Upper lobe of left lung (tissue), 6 donors: ENCODE data around the gene OR52B6. TPM values are rescaled to one million over a fixed set of nuclear protein-coding genes. Genes with fewer than 3 reads are reported as not detected.

ENCODE experiments used
- ATAC-seq, 2 donors: fragments of 200-7000 bp; cut with Tn5 transposase; one replicate each; pipeline ENCODE4 v1.9.1; 2022; ENCODE audit warnings: mild to moderate bottlenecking in 2 of 2, moderate library complexity in 2 of 2; ENCODE audit not compliant: low FRiP score in 2 of 2
- DNase-seq, 2 donors: peaks; one replicate each; pipeline ENCODE4 v3.0.0-alpha.2; 2019 to 2020
- H3K27ac ChIP-seq, 4 donors: fragments of 200-600 bp; sonication (generic); one replicate each; pipeline ENCODE4 v1.5.1; 2016 to 2019
- H3K27me3 ChIP-seq, 4 donors: fragments of 200-600 bp; sonication (generic); one replicate each; pipeline ENCODE4 v1.5.1; 2017 to 2019
- H3K36me3 ChIP-seq, 4 donors: fragments of 200-600 bp; sonication (generic); one replicate each; pipeline ENCODE4 v1.5.1; 2016 to 2019
- H3K4me1 ChIP-seq, 4 donors: fragments of 200-600 bp; sonication (generic); one replicate each; pipeline ENCODE4 v1.5.1; 2018 to 2019
- H3K4me3 ChIP-seq, 4 donors: fragments of 200-600 bp; sonication (generic); one replicate each; pipeline ENCODE4 v1.5.1; 2017 to 2019; ENCODE audit warnings: mild to moderate bottlenecking in 2 of 4, moderate library complexity in 1 of 4
- H3K9me3 ChIP-seq, 4 donors: fragments of 200-600 bp; sonication (generic); one replicate each; pipeline ENCODE4 v1.5.1; 2018 to 2019
- CTCF ChIP-seq, 6 experiments: fragments of 450-650 bp in 4 of 6; fragments of 200-600 bp in 2 of 6; sonication (generic) in 2 of 6; IDR thresholded peaks; one replicate each; pipeline ENCODE4 v1.5.1; 2016 to 2019; ENCODE audit warnings: antibody characterized with exemption in 6 of 6
- EP300 ChIP-seq, 4 donors: sonication (generic); formaldehyde crosslinking; IDR thresholded peaks; one replicate each; pipeline ENCODE4 v1.5.1; 2017; ENCODE audit warnings: antibody characterized with exemption in 4 of 4, control low read depth in 2 of 4
- POLR2A ChIP-seq, 4 donors: fragments of 450-650 bp; IDR thresholded peaks; one replicate each; pipeline ENCODE4 v1.5.1; 2016 to 2017; ENCODE audit warnings: antibody characterized with exemption in 4 of 4, mild to moderate bottlenecking in 2 of 4
- POLR2AphosphoS5 ChIP-seq, 2 donors: sonication (generic); formaldehyde crosslinking; IDR thresholded peaks; one replicate each; pipeline ENCODE4 v1.5.1; 2017; ENCODE audit warnings: antibody characterized with exemption in 2 of 2
- WGBS, 2 donors: methylation state at CpG; one replicate each; pipeline ENCODE4 v1.1.5; 2017 to 2018; 5-methylcytosine and 5-hydroxymethylcytosine counted together
- total RNA-seq, 6 donors: library from RNA; depleted of rRNA in 4 of 6; stranded (reverse); fragments of >200 nt in 4 of 6; gene quantifications; one replicate each; pipeline versions ENCODE4 v1.1.0 to v1.2.1, GENCODE V29; 2016 to 2021
- donor health status: DM: no; HTN: no; CAD: no; lungs with moderate emphysema.
- donor health status: DM: no; HTN: yes; CAD: no; lungs with severe emphysema.

The OR52B6 gene
- total RNA-seq, 6 donors from 2014 or later = not detected

GRCh38 chr11:5550440-5551095 lies 30.1 kb upstream of the OR52B6 start:
- H3K27ac ChIP-seq = no peak overlapping the region
- H3K27me3 ChIP-seq = no peaks in the 10 kb centered on the region
- no peak for ATAC-seq
- no peak for DNase-seq
- H3K36me3 ChIP-seq = no peaks in the 10 kb centered on the region
- WGBS, 2 donors = 66 to 86% methylated on average over 5 of the region's 5 CpGs
- no peaks in the 10 kb centered on the region for H3K4me1 ChIP-seq
- H3K9me3 ChIP-seq = no peaks in the 10 kb centered on the region
- no peak overlapping the region for H3K4me3 ChIP-seq
- TF ChIP-seq EP300 (IDR thresholded peaks at IDR 0.05) (no peak), POLR2A (IDR thresholded peaks at IDR 0.05) (no peak), CTCF (IDR thresholded peaks at IDR 0.05) (no peak), POLR2AphosphoS5 (IDR thresholded peaks at IDR 0.05) (no peak)

- H3K9me3 ChIP-seq = no peaks in the 10 kb centered on the region
- no peak overlapping the region for H3K4me3 ChIP-seq
- H3K27me3 ChIP-seq = no peaks in the 10 kb centered on the region
- ATAC-seq = no peak
- no peak for TF ChIP-seq POLR2A (IDR thresholded peaks at IDR 0.05)
- no peak for TF ChIP-seq POLR2AphosphoS5 (IDR thresholded peaks at IDR 0.05)
- TF ChIP-seq CTCF (IDR thresholded peaks at IDR 0.05) = no peak
- TF ChIP-seq EP300 (IDR thresholded peaks at IDR 0.05) = no peak
- no peaks in the 10 kb centered on the region for H3K36me3 ChIP-seq
- no peaks in the 10 kb centered on the region for H3K4me1 ChIP-seq
- DNase-seq = no peak
- no peak overlapping the region for H3K27ac ChIP-seq
Measured at GRCh38 chr11:5553343-5553742, 27.3 kb upstream of the OR52B6 start.

GRCh38 chr11:5556596-5557188 lies 24.0 kb upstream of the OR52B6 start:
- no peak for DNase-seq
- ATAC-seq = no peak
- 74 to 79% methylated on average over 3 of the region's 3 CpGs for WGBS, 2 donors

GRCh38 chr11:5557751-5558150 lies 22.9 kb upstream of the OR52B6 start:
- H3K9me3 ChIP-seq = no peaks in the 10 kb centered on the region
- DNase-seq = no peak
- no peak overlapping the region for H3K27ac ChIP-seq
- H3K4me1 ChIP-seq = no peaks in the 10 kb centered on the region
- WGBS, 2 donors = 34 to 89% methylated on average over 3 of the region's 3 CpGs
- no peak for ATAC-seq
- H3K27me3 ChIP-seq = no peaks in the 10 kb centered on the region
- TF ChIP-seq POLR2A (IDR thresholded peaks at IDR 0.05) (no peak), EP300 (IDR thresholded peaks at IDR 0.05) (no peak), CTCF (IDR thresholded peaks at IDR 0.05) (no peak), POLR2AphosphoS5 (IDR thresholded peaks at IDR 0.05) (no peak)
- no peaks in the 10 kb centered on the region for H3K36me3 ChIP-seq
- no peak overlapping the region for H3K4me3 ChIP-seq

More at GRCh38 chr11:5556596-5557188, 24.0 kb upstream of the OR52B6 start:
- H3K4me1 ChIP-seq = no peaks in the 10 kb centered on the region
- H3K27ac ChIP-seq = no peak overlapping the region
- H3K27me3 ChIP-seq = no peaks in the 10 kb centered on the region
- no peaks in the 10 kb centered on the region for H3K36me3 ChIP-seq
- H3K9me3 ChIP-seq = no peaks in the 10 kb centered on the region
- H3K4me3 ChIP-seq = no peak overlapping the region
- TF ChIP-seq EP300 (IDR thresholded peaks at IDR 0.05) = no peak
- TF ChIP-seq POLR2AphosphoS5 (IDR thresholded peaks at IDR 0.05) = no peak

GRCh38 chr11:5564259-5565019 lies 16.2 kb upstream of the OR52B6 start:
- no peaks in the 10 kb centered on the region for H3K36me3 ChIP-seq
- H3K27ac ChIP-seq = no peak overlapping the region
- H3K27me3 ChIP-seq = no peaks in the 10 kb centered on the region
- ATAC-seq (no peak), DNase-seq (no peak)
- H3K4me1 ChIP-seq = no peaks in the 10 kb centered on the region
- no peaks in the 10 kb centered on the region for H3K9me3 ChIP-seq
- H3K4me3 ChIP-seq = no peak overlapping the region
- TF ChIP-seq POLR2A (IDR thresholded peaks at IDR 0.05) (no peak), CTCF (IDR thresholded peaks at IDR 0.05) (no peak), POLR2AphosphoS5 (IDR thresholded peaks at IDR 0.05) (no peak), EP300 (IDR thresholded peaks at IDR 0.05) (no peak)
- WGBS, 2 donors = 50 to 52% methylated on average over 1 of the region's 1 CpG
